PC-3 (cell line): ENCODE measurements around the gene GPR6. TPM values are rescaled to one million over a fixed set of nuclear protein-coding genes. Genes with fewer than 3 reads are reported as not detected.

Experiments
- ATAC-seq: fragments of 200-7000 bp; cut with Tn5 transposase; 2 replicates; pipeline ENCODE4 v1.9.1; 2020; ENCODE audit warnings: mild to moderate bottlenecking, moderate library complexity
- BruUV-seq: library from RNA; stranded (reverse); fragments of 400-500 nt; replicated peaks from 2 replicates; lab custom pipeline; 2021; lab: Mats Ljungman, UMichigan
- CTCF ChIA-PET: fragments of 300-600 bp; sonication (Branson Sonifier 250); formaldehyde crosslinking; loops from one replicate; lab custom pipeline; 2022; ENCODE audit warnings: antibody characterized with exemption; lab: Charles Lee
- POLR2A ChIA-PET: fragments of 300-600 bp; sonication (Branson Sonifier 250); formaldehyde crosslinking; loops from one replicate; lab custom pipeline; 2022; ENCODE audit warnings: antibody characterized with exemption; ENCODE audit not compliant: unreplicated experiment; lab: Charles Lee
- DNase-seq: peaks from one replicate; pipeline ENCODE4 v3.0.0-alpha.2; 2015
- H2AFZ ChIP-seq: fragments of 300-600 bp; sonication (generic); 2 replicates; pipeline ENCODE4 v1.6.0; 2016; ENCODE audit warnings: antibody characterized with exemption, low read length
- H3F3A ChIP-seq: fragments of 300-600 bp; sonication (generic); one replicate; pipeline ENCODE4 v1.6.0; 2017; ENCODE audit warnings: antibody characterized with exemption, low read length, control low read depth, mild to moderate bottlenecking; ENCODE audit not compliant: unreplicated experiment
- H3K27ac ChIP-seq: fragments of 300-600 bp; sonication (generic); 2 replicates; pipeline ENCODE4 v1.5.1; 2016; ENCODE audit warnings: mild to moderate bottlenecking, low read length
- H3K27me3 ChIP-seq: fragments of 300-600 bp; sonication (generic); 2 replicates; pipeline ENCODE4 v1.6.1; 2016; ENCODE audit warnings: low read length, mixed read lengths
- H3K36me3 ChIP-seq: fragments of 300-600 bp; sonication (generic); 2 replicates; pipeline ENCODE4 v1.6.1; 2016; ENCODE audit warnings: low read depth, mixed run types, low read length, mixed read lengths
- H3K4me1 ChIP-seq: fragments of 300-600 bp; sonication (generic); 2 replicates; pipeline ENCODE4 v1.5.1; 2016; ENCODE audit warnings: low read length; ENCODE audit not compliant: insufficient read depth
- H3K4me2 ChIP-seq: fragments of 300-600 bp; sonication (generic); 2 replicates; pipeline ENCODE4 v1.6.0; 2016; ENCODE audit warnings: low read length
- H3K4me3 ChIP-seq: fragments of 300-600 bp; sonication (generic); 2 replicates; pipeline ENCODE4 v1.5.1; 2016; ENCODE audit warnings: mild to moderate bottlenecking, low read length, mixed read lengths
- H3K79me2 ChIP-seq: fragments of 300-600 bp; sonication (generic); 2 replicates; pipeline ENCODE4 v1.6.1; 2017; ENCODE audit warnings: low read length, mixed read lengths
- H3K9ac ChIP-seq: fragments of 300-600 bp; sonication (generic); 2 replicates; pipeline ENCODE4 v1.6.0; 2016; ENCODE audit warnings: mild to moderate bottlenecking, low read length
- H3K9me2 ChIP-seq: fragments of 300-600 bp; sonication (generic); replicated peaks from 2 replicates; pipeline ENCODE4 v1.6.1; 2016; ENCODE audit warnings: mixed run types, low read length, mixed read lengths
- H3K9me3 ChIP-seq: fragments of 300-600 bp; sonication (generic); 2 replicates; pipeline ENCODE4 v1.6.1; 2016; ENCODE audit warnings: low read length, mixed read lengths
- H4K20me1 ChIP-seq: fragments of 300-600 bp; sonication (generic); 2 replicates; pipeline ENCODE4 v1.6.1; 2016; ENCODE audit warnings: low read length, mixed read lengths
- CTCF ChIP-seq: fragments of 300-600 bp; sonication (generic); conservative IDR thresholded peaks from 2 replicates; pipeline ENCODE4 v1.5.1; 2017; ENCODE audit warnings: antibody characterized with exemption, low read depth, mild to moderate bottlenecking, low read length
- EZH2 ChIP-seq: fragments of 300-600 bp; sonication (generic); IDR thresholded peaks from one replicate; pipeline ENCODE4 v1.6.1; 2017; ENCODE audit warnings: antibody characterized with exemption, mild to moderate bottlenecking, low read length; ENCODE audit not compliant: unreplicated experiment
- EZH2phosphoT487 ChIP-seq: fragments of 300-600 bp; sonication (generic); IDR thresholded peaks from 2 replicates; pipeline ENCODE4 v1.6.1; 2018; ENCODE audit warnings: mild to moderate bottlenecking, antibody characterized with exemption, low read length, borderline replicate concordance
- intact Hi-C: fragments of 100-400 bp; cut with micrococcal nuclease; formaldehyde crosslinking; loops from 2 replicates; pipeline ENCODE4 v1.9.0; 2023
- total RNA-seq: library from RNA; depleted of rRNA; stranded (reverse); fragments of >200 nt; gene quantifications from 2 replicates; pipeline ENCODE4 v1.2.3, GENCODE V29; 2014

GPR6 gene
- total RNA-seq, 1 experiment from 2014 or later, result not detected

- Histone ChIP-seq H3K36me3 (no peaks in the 10 kb centered on the region), H3K4me3 (no peak overlapping the region), H3K27me3 (no peaks in the 10 kb centered on the region), H3K4me1 (peaks cover 18% of the 10 kb centered on the region), H3K9me3 (no peaks in the 10 kb centered on the region), H3F3A (no peaks in the 10 kb centered on the region), H3K4me2 (no peak overlapping the region), H3K79me2 (no peaks in the 10 kb centered on the region), H3K9me2 (no peaks in the 10 kb centered on the region), H4K20me1 (no peaks in the 10 kb centered on the region), H3K27ac (no peak overlapping the region), H3K9ac (no peak overlapping the region), H2AFZ (no peak overlapping the region)
- ChIA-PET POLR2A (no interaction called here), CTCF (no interaction called here)
- intact Hi-C loops, result no loop called here
- no peak for TF ChIP-seq EZH2
- no peak for TF ChIP-seq EZH2phosphoT487
- TF ChIP-seq CTCF, result no peak
- DNase-seq (no peak), ATAC-seq (no peak)
- no TSS peak for BruUV-seq
These were observed 28.6 kb upstream of the GPR6 start for GRCh38 chr6:109949281-109950065.

DNA sequence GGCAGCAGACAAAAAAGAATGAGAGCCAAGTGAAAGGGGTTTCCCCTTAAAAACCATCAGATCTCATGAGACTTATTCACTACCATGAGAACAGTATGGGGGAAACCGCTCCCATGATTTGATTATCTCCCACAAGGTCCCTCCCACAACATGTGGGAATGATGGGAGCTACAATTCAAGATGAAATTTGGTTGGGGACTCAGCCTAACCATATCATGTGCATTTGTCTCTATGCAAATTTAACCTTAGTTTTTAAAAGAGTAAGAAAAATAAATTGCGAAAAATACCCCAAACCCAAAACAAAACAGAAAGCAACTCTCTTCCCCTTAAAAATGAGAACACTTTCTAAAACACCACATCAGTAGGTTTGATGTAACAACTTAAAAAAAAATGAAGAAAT is 22.6 kb upstream of the GPR6 start:
- Histone ChIP-seq H4K20me1 (no peaks in the 10 kb centered on the region), H3K4me3 (no peak overlapping the region), H3K79me2 (no peaks in the 10 kb centered on the region), H3K4me2 (no peak overlapping the region), H3K9me2 (no peaks in the 10 kb centered on the region), H3K36me3 (no peaks in the 10 kb centered on the region), H3K9me3 (peaks cover 3% of the 10 kb centered on the region; the same call in 1 of the 2 replicates), H3F3A (no peaks in the 10 kb centered on the region), H3K9ac (no peak overlapping the region), H3K27ac (no peak overlapping the region), H3K27me3 (no peaks in the 10 kb centered on the region), H2AFZ (no peak overlapping the region), H3K4me1 (no peaks in the 10 kb centered on the region)
- ChIA-PET CTCF (no interaction called here), POLR2A (no interaction called here)
- no peak for TF ChIP-seq CTCF
- no peak for TF ChIP-seq EZH2
- no peak for TF ChIP-seq EZH2phosphoT487
- BruUV-seq, result no TSS peak
- intact Hi-C loops, result no loop called here
- ATAC-seq (no peak), DNase-seq (no peak)

GRCh38 chr6:109958626-109959025 is 19.5 kb upstream of the GPR6 start:
- Histone ChIP-seq H2AFZ (no peak overlapping the region), H3K4me1 (peaks cover 18% of the 10 kb centered on the region), H3K4me2 (no peak overlapping the region), H3K27me3 (no peaks in the 10 kb centered on the region), H3K4me3 (no peak overlapping the region), H3K79me2 (no peaks in the 10 kb centered on the region), H3K27ac (no peak overlapping the region), H3K9me3 (peaks cover 3% of the 10 kb centered on the region; the same call in 1 of the 2 replicates), H3K9ac (no peak overlapping the region), H3K9me2 (no peaks in the 10 kb centered on the region), H3K36me3 (no peaks in the 10 kb centered on the region), H4K20me1 (no peaks in the 10 kb centered on the region), H3F3A (no peaks in the 10 kb centered on the region)
- ATAC-seq (no peak), DNase-seq (no peak)
- BruUV-seq, result no TSS peak
- CTCF ChIA-PET, result no interaction called here
- intact Hi-C loops, result no loop called here
- TF ChIP-seq EZH2, result no peak
- no peak for TF ChIP-seq EZH2phosphoT487
- no peak for TF ChIP-seq CTCF
- POLR2A ChIA-PET, result no interaction called here
